ENCODE measurements around the gene SS18. TPM values are rescaled to one million over a fixed set of nuclear protein-coding genes. Genes with fewer than 3 reads are reported as not detected.

SS18 gene
- total RNA-seq, 1 donor = 139 TPM

DNA sequence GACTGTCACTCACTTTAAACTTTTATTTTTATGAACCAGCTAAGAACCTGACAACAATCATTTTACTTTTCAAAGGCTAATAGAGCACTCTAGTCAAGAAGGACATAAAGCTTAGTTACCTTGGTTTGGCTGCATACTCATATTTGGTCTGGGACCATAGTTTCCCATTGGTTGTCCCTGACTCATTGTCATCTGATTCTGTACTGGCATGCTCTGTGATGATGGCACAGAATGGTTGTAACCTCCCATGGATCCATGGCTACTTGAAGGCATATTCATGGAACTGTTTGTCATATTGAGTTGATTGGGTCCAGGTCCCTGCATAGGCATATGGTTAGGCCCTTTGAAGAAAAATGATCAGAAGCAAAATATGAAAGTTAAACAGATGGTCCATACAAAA lies 37.9 kb downstream of the SS18 start:
- TF ChIP-seq, protein P1, sequence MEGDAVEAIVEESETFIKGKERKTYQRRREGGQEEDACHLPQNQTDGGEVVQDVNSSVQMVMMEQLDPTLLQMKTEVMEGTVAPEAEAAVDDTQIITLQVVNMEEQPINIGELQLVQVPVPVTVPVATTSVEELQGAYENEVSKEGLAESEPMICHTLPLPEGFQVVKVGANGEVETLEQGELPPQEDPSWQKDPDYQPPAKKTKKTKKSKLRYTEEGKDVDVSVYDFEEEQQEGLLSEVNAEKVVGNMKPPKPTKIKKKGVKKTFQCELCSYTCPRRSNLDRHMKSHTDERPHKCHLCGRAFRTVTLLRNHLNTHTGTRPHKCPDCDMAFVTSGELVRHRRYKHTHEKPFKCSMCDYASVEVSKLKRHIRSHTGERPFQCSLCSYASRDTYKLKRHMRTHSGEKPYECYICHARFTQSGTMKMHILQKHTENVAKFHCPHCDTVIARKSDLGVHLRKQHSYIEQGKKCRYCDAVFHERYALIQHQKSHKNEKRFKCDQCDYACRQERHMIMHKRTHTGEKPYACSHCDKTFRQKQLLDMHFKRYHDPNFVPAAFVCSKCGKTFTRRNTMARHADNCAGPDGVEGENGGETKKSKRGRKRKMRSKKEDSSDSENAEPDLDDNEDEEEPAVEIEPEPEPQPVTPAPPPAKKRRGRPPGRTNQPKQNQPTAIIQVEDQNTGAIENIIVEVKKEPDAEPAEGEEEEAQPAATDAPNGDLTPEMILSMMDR (IDR thresholded peaks at IDR 0.05; ENCODE audit: insufficient read depth, low read depth, low read length) = no peak

DNA sequence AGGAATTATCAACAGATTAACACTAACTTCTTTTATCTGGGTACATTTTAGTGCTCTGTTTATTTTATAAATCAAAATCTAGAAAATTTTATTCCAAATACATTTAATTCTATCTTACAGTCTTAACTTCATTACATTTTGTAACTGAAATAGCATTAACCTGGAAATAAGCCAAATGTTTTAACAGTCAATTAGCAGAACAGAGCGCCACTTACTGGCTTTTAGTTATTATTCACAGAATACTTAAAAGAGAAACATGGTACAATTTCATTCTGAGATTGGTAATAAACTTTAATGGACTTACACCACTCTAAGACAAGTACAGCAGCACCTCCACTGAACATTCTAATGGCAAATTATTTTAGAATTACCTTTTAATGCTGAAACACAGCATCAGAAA lies 38.6 kb downstream of the SS18 start:
- TF ChIP-seq, protein P1 (IDR thresholded peaks at IDR 0.05; ENCODE audit: insufficient read depth, low read depth, low read length) = no peak
- DNase-seq (ENCODE audit: low read depth) = no peak
- H3K4me3 ChIP-seq (ENCODE audit: low read depth, low read length) = no peak overlapping the region

More for the DNA sequence above, 37.9 kb downstream of the SS18 start:
- H3K4me3 ChIP-seq (ENCODE audit: low read depth, low read length) = no peak overlapping the region
- DNase-seq (ENCODE audit: low read depth) = no peak

DNA sequence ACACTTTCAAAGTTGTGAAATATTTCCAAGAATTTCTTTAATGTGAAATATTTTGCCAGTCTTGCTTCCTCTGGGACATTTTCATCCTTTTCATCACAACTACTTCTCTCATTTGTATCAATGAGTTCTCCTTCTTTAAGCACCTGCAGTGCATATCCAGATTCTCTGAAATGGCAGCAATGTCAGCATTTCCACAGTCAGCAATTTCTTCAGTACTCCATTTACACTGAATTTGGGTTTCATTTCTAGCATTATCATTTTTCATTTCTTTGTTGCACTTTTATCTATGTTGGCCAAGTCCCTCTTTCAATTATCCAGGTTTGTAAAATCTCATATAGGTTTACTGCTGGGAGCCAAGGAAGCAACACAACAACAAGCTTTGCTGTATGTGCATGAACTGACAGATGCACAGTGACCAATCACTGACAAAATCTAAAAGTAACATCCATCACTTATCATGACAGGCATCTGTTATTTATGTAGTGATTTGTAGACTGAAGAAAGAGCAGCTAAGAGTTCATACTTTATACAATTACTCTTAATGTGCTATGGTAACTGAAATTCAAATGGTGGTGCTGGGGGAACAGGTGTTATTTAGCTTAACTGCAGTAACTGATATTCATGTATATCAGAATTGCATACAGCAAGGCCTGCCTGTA lies 43.9 kb downstream of the SS18 start:
- DNase-seq (ENCODE audit: low read depth) = no peak
- TF ChIP-seq, protein P1 (IDR thresholded peaks at IDR 0.05; ENCODE audit: insufficient read depth, low read depth, low read length) = no peak
- H3K4me3 ChIP-seq (ENCODE audit: low read depth, low read length) = no peak overlapping the region

DNA sequence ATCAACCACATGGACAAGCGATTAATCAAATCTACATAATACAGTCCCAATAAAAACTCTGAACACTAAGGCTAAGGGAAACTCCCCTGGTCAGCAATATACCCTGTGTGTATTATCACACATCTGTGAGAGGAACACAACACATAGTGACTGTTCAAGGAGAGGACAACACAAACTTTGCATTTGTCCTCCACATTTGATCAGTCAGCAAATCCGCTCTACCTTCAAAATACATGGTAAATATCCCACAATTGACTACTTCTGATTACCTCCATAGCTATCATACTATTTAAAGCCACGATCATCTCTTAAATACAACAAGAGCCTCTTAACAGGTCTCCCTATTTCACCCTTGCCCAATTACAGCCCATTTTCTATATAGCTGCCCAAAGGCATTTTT lies 45.6 kb downstream of the SS18 start:
- no peak overlapping the region for H3K4me3 ChIP-seq (ENCODE audit: low read depth, low read length)
- TF ChIP-seq, protein P1 (IDR thresholded peaks at IDR 0.05; ENCODE audit: insufficient read depth, low read depth, low read length) = no peak
- DNase-seq (ENCODE audit: low read depth) = no peak

DNA sequence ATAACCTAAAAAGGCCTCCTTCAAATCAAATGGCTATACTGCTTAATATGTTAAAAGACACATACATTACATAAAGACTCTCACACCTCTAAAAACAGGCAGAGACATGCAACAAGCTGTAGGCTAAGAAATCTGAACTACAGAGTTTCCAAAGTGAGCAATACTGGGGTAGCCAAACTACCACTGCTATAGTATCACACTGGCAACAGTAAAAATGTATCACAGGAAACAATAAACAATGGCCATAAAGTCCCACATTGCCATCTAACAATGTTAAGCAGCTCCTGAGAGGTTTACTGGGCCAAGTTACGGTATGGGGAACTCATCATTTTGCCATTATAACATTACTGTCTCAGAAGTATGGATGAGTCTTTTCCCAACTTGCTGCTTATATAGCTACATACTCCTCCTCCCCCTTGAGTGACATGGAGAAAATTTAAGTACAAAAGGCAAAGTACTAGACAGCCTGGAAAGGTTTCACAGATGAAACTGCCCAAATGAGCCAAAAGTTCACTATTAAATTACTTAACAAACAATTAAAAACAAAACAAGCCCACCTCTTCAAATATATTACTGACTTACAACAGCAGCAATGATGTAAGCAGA lies 50.3 kb downstream of the SS18 start:
- no peak overlapping the region for H3K4me3 ChIP-seq (ENCODE audit: low read depth, low read length)
- TF ChIP-seq, protein P1 (IDR thresholded peaks at IDR 0.05; ENCODE audit: insufficient read depth, low read depth, low read length) = no peak
- DNase-seq (ENCODE audit: low read depth) = no peak

DNA sequence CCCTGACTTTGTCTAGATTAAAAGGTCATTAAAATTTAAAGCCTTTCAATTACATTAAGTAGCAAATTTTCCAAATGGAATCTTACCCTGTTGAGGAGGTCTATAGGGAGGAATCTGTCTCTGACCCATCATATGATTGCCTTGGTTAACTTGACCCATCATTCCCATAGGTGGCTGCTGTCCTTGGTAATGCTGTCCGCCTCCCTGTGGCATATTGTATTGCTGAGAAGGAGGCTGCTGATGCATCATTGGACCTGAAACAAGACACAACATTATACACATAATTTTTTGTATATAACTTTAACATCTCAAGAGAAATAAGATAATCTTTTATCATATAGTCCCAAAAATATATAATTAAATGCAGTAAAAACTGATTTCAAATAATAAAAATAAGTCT lies 51.2 kb downstream of the SS18 start:
- no peak overlapping the region for H3K4me3 ChIP-seq (ENCODE audit: low read depth, low read length)
- TF ChIP-seq, protein P1 (IDR thresholded peaks at IDR 0.05; ENCODE audit: insufficient read depth, low read depth, low read length) = no peak
- no peak for DNase-seq (ENCODE audit: low read depth)

All from fibroblast of villous mesenchyme (primary cell).